BLaER1 treated with 17β-estradiol and CSF1 and Interleukin-3, amounts not matched to agents 10 nM and 100 nM (cell line): ENCODE data around the gene GNG2.

ENCODE experiments used
- H3K27ac ChIP-seq, 11 experiments: shearing (Covaris generic); formaldehyde crosslinking; 2 replicates each; pipeline ENCODE4 v1.8.1; 2022
- H3K27me3 ChIP-seq, 11 experiments: shearing (Covaris generic); formaldehyde crosslinking; 2 replicates each; pipeline ENCODE4 v1.8.1; 2022
- H3K36me3 ChIP-seq, 11 experiments: shearing (Covaris generic); formaldehyde crosslinking; 2 replicates each; pipeline ENCODE4 v1.8.1; 2022
- H3K4me1 ChIP-seq, 10 experiments: shearing (Covaris generic); formaldehyde crosslinking; 2 replicates each; pipeline ENCODE4 v1.8.1; 2022
- H3K4me2 ChIP-seq, 11 experiments: shearing (Covaris generic); formaldehyde crosslinking; 2 replicates each; pipeline ENCODE4 v1.8.1; 2022
- H3K4me3 ChIP-seq, 10 experiments: shearing (Covaris generic); formaldehyde crosslinking; 2 replicates each; pipeline ENCODE4 v1.8.1; 2022
- H3K9ac ChIP-seq, 11 experiments: shearing (Covaris generic); formaldehyde crosslinking; 2 replicates each; pipeline ENCODE4 v1.8.1; 2022
- H3K9me3 ChIP-seq, 11 experiments: shearing (Covaris generic); formaldehyde crosslinking; replicated peaks in 1 of 11; 2 replicates each; pipeline ENCODE4 v1.8.1; 2022
- H4K20me1 ChIP-seq, 11 experiments: shearing (Covaris generic); formaldehyde crosslinking; 2 replicates each; pipeline ENCODE4 v1.8.1; 2022
- Cebpa-rat ChIP-seq, 11 experiments: shearing (Covaris generic); IDR thresholded peaks; 2 replicates each; pipeline ENCODE4 v1.8.1; 2022

GNG2 gene

DNA sequence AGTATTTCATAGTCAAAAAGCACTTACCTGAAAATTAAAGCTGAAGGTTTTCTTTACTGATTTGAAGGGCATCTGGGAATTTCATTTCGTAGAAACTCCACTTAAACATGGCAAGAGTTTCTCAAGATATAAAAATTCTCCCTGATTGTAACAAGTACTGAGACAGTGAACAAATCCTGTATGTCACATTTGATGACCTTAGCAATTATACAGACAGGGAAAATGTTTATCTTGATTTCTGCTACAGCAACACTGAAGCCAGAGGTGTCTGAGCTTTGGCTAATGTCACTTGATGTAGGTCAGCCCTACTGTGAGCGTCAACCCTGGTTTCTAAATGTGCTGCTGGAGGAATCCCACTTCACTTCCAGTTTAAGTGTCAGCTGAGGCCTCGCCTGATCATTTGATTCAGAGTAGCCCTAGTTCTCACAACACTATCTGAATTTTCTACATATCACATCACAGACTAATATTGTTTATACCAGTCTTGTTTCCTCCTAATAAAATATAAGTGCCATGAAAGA lies 149.8 kb downstream of the GNG2 start:
- no peaks in the 10 kb centered on the region for H3K9me3 ChIP-seq
- H3K36me3 ChIP-seq = peaks cover 65 to 93% (median 71%) of the 10 kb centered on the region in 11 experiments
- H3K4me1 ChIP-seq = peaks cover 35 to 46% (median 43%) of the 10 kb centered on the region in 10 experiments
- H4K20me1 ChIP-seq = peaks cover 0 to 8% (median 0%) of the 10 kb centered on the region in 11 experiments; a peak in 5 of 22 replicates
- H3K27me3 ChIP-seq = no peaks in the 10 kb centered on the region
- no peak overlapping the region for H3K4me2 ChIP-seq
- no peak overlapping the region for H3K4me3 ChIP-seq
- H3K27ac ChIP-seq = peak overlapping the region in 3 of 11 experiments; percentile 76 to 85 (median 83); a peak in 6 of 22 replicates
- no peak overlapping the region for H3K9ac ChIP-seq
- no peak for TF ChIP-seq Cebpa-rat (IDR thresholded peaks at IDR 0.05)

DNA sequence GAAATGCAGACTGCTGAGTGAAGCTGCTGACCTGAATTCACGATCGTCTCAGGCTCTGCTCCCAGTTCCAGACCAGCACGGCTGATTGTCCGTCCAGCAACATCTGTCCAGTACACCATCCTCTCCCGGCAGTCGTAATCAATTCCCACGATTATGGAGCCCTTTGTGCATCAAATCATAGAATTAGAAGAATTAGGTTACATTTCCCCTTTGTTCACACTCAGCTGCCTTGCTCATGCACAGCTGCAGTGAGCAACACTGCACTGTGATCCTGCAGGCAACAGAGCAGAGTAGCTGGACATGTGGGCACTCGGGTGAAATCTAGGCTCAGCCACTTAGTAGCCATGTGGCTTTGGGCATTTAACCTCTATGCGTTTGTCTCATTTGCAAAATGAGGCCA lies 151.1 kb downstream of the GNG2 start:
- Histone ChIP-seq H3K9ac (peak overlapping the region in 4 of 11 experiments; percentile 30 to 74 (median 50); a peak in 5 of 22 replicates), H3K4me3 (no peak overlapping the region), H3K4me2 (peak overlapping the region in 8 of 11 experiments; percentile 78 to 94 (median 83); a peak in 15 of 22 replicates), H3K27me3 (no peaks in the 10 kb centered on the region), H4K20me1 (peaks cover 0 to 5% (median 0%) of the 10 kb centered on the region in 11 experiments; a peak in 2 of 22 replicates), H3K36me3 (peaks cover 52 to 93% (median 58%) of the 10 kb centered on the region in 11 experiments), H3K9me3 (no peaks in the 10 kb centered on the region), H3K27ac (peak overlapping the region in 6 of 11 experiments; percentile 68 to 85 (median 80); a peak in 12 of 22 replicates), H3K4me1 (peaks cover 46 to 59% (median 56%) of the 10 kb centered on the region in 10 experiments)
- no peak for TF ChIP-seq Cebpa-rat (IDR thresholded peaks at IDR 0.05)

DNA sequence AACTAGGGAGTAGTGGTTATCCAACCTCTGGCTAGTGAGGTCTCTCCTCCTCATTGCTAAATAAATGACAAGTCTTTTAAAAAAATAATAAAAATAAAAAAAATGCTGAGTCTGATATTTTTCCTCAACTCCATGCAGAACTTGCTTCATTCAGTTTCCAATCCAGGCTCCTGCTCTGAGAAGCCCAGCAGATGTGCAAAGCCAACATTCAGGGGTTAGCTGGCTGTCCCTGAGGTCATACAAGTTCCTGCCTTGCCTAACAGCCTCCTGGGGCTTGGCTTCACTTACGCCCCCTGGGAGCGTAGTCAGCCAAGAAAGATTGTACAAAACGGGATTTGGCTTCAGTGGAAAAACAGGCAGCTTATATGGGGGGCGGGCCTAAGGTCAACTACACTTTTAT lies 152.2 kb downstream of the GNG2 start:
- H3K9ac ChIP-seq = peak overlapping the region in 6 of 11 experiments; percentile 36 to 74 (median 65); a peak in 12 of 22 replicates
- H4K20me1 ChIP-seq = peaks cover 0 to 5% (median 0%) of the 10 kb centered on the region in 11 experiments; a peak in 2 of 22 replicates
- H3K4me1 ChIP-seq = peaks cover 52 to 70% (median 66%) of the 10 kb centered on the region in 10 experiments
- peak overlapping the region in 8 of 11 experiments; percentile 11 to 85 (median 77); a peak in 15 of 22 replicates for H3K27ac ChIP-seq
- TF ChIP-seq Cebpa-rat (IDR thresholded peaks at IDR 0.05) = peak in 5 of 11 experiments; percentile 16 to 91 (median 75); a peak in 8 of 22 replicates
- H3K27me3 ChIP-seq = no peaks in the 10 kb centered on the region
- H3K4me2 ChIP-seq = peak overlapping the region; percentile 49 to 94 (median 81)
- H3K36me3 ChIP-seq = peaks cover 41 to 92% (median 50%) of the 10 kb centered on the region in 11 experiments
- H3K4me3 ChIP-seq = no peak overlapping the region; a peak in 1 of 20 replicates
- no peaks in the 10 kb centered on the region; a peak in 1 of 22 replicates for H3K9me3 ChIP-seq

DNA sequence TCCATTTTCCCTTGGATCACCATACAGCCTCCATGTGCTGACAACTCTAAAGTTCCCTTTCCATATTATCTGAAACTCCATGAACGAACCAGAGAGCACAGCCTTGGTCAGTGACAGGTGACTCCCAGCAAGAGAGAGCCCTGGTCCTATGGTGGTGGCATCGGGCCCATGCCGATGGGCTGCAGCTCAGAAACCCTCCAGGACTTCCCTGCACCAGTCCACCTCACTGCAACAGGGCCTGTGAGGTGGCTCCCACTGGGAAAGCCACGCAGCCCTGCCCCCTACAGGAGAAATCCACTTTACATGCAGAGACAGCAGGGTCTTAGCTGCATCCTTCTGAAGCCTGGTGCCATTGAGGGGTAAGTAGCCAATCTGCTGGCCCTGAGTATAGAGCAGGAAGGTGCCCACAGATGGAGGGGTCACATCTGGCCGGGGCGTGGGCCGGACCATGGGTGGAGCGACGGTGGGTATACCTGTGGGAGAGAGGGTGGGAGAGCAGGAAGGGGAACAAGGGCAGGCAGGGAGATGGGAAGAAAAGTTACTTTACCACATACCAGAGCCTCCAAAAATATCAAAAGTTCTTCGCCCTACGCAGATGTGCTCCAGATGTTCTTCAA lies 153.7 kb downstream of the GNG2 start:
- H3K4me3 ChIP-seq = peak overlapping the region in 2 of 10 experiments; percentile 14 to 22; a peak in 2 of 20 replicates
- peak overlapping the region in 8 of 11 experiments; percentile 33 to 74 (median 57); a peak in 13 of 22 replicates for H3K9ac ChIP-seq
- TF ChIP-seq Cebpa-rat (IDR thresholded peaks at IDR 0.05) = no peak
- peak overlapping the region; percentile 49 to 94 (median 81) for H3K4me2 ChIP-seq
- peaks cover 52 to 84% (median 79%) of the 10 kb centered on the region in 10 experiments for H3K4me1 ChIP-seq
- H3K27me3 ChIP-seq = no peaks in the 10 kb centered on the region
- peaks cover 27 to 92% (median 42%) of the 10 kb centered on the region in 11 experiments for H3K36me3 ChIP-seq
- H3K27ac ChIP-seq = peak overlapping the region in 9 of 11 experiments; percentile 9 to 85 (median 76); a peak in 16 of 22 replicates
- H4K20me1 ChIP-seq = no peaks in the 10 kb centered on the region
- H3K9me3 ChIP-seq = peaks cover 0 to 8% (median 0%) of the 10 kb centered on the region in 11 experiments; a peak in 3 of 22 replicates

DNA sequence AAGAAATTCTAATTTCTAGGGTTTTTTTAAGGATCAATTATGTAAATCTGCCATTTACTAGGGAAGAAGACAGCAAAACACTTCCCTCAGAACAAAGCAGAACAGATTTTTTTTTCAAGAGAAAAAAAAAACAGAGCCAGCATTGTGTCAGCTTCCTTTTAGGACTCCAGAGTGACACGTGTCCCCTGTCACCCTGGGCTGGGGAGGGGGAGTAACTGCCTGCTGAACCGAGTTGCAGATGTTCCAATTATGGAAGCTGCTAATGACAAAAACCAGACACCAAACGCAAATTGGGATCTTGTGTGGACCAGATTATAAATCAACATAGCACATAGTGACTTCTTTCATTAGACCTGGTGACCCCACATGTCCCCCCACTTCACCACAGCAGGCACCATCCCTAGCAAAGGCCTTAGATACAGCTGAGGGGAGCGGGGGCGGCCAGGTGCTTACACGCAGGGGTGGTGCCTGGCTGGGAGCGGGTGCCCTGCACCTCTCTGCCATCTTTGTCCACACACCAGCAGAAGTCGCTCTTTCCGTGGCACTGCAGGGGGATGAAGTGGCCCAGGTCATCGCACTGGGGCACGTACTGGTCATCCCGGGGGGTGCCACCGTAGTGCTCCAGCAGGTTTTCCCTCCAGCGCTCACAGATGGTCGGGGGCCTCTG lies 154.3 kb downstream of the GNG2 start:
- Histone ChIP-seq H3K9me3 (peaks cover 0 to 10% (median 0%) of the 10 kb centered on the region in 11 experiments; a peak in 3 of 22 replicates), H3K9ac (peak overlapping the region in 8 of 11 experiments; percentile 33 to 74 (median 57); a peak in 14 of 22 replicates), H3K4me2 (peak overlapping the region; percentile 49 to 94 (median 81)), H4K20me1 (no peaks in the 10 kb centered on the region), H3K4me3 (peak overlapping the region in 2 of 10 experiments; percentile 7 to 14; a peak in 2 of 20 replicates), H3K36me3 (peaks cover 20 to 92% (median 42%) of the 10 kb centered on the region in 11 experiments), H3K27ac (peak overlapping the region in 9 of 11 experiments; percentile 8 to 85 (median 76); a peak in 16 of 22 replicates), H3K4me1 (peaks cover 52 to 91% (median 86%) of the 10 kb centered on the region in 10 experiments), H3K27me3 (no peaks in the 10 kb centered on the region)
- TF ChIP-seq Cebpa-rat (IDR thresholded peaks at IDR 0.05) = no peak

DNA sequence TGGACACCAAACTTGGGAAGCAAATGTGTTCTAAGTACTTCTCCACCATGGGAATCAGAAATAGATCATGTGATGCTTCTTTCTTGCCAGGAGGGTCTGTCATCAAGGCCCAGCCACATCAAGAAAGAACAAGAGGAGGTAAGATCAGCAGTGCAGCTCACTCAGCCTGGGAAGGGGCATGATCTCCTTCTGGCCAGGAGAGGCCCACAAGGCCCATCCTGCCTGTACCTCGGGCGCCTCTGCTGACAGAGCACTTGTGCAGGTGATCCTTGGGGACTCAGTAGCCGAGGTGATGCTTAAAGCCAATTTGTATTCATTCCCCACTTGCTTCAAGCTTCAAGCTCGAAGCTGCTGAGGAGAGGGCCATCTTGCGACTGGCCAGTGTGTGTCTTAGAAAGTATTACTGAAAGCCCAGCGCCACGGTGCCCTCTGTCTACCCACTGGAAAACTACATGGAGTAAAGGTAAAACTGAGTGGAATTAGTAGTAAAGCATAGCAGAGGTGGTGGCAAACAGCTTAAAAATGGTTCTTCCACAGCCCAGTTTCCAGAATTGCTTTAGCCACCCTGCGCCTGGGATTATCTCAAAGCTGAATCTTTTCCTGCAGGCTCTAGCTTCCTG lies 155.1 kb downstream of the GNG2 start:
- TF ChIP-seq Cebpa-rat (IDR thresholded peaks at IDR 0.05) = no peak
- peaks cover 55 to 99% (median 94%) of the 10 kb centered on the region in 10 experiments for H3K4me1 ChIP-seq
- peak overlapping the region in 8 of 11 experiments; percentile 44 to 85 (median 77); a peak in 14 of 22 replicates for H3K27ac ChIP-seq
- peaks cover 12 to 90% (median 36%) of the 10 kb centered on the region in 11 experiments for H3K36me3 ChIP-seq
- peaks cover 0 to 10% (median 0%) of the 10 kb centered on the region in 11 experiments; a peak in 3 of 22 replicates for H3K9me3 ChIP-seq
- no peaks in the 10 kb centered on the region for H3K27me3 ChIP-seq
- H3K4me2 ChIP-seq = peak overlapping the region in 10 of 11 experiments; percentile 65 to 94 (median 82); a peak in 20 of 22 replicates
- peak overlapping the region in 3 of 11 experiments; percentile 65 to 74 (median 67); a peak in 5 of 22 replicates for H3K9ac ChIP-seq
- H3K4me3 ChIP-seq = no peak overlapping the region
- H4K20me1 ChIP-seq = no peaks in the 10 kb centered on the region

DNA sequence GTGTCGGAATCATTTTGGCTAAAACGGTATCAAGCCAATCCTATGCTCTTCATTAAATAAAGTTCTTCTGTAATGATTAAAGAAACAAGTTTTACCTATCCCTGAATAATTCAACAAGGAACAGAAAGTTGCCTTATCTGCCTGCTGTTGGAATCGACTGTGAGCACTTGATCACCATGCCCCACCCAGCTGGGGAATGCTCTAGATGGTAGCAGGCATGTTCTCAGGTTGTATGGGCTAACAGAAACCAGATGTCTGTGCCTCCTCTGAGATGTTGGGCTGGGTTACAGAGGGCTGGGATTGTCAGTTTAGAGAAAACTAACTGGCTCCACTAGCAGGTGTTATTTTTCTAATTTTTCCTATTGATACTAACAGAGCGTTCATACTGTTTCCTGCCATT lies 157.8 kb downstream of the GNG2 start:
- Histone ChIP-seq H3K9me3 (peaks cover 0 to 11% (median 0%) of the 10 kb centered on the region in 11 experiments; a peak in 4 of 22 replicates), H4K20me1 (no peaks in the 10 kb centered on the region), H3K4me1 (peaks cover 63 to 100% (median 97%) of the 10 kb centered on the region in 10 experiments), H3K36me3 (peaks cover 0 to 84% (median 18%) of the 10 kb centered on the region in 11 experiments; a peak in 15 of 22 replicates), H3K27me3 (no peaks in the 10 kb centered on the region), H3K4me2 (peak overlapping the region in 5 of 11 experiments; percentile 12 to 94 (median 83); a peak in 10 of 22 replicates), H3K4me3 (no peak overlapping the region), H3K9ac (no peak overlapping the region), H3K27ac (peak overlapping the region in 3 of 11 experiments; percentile 20 to 75 (median 28); a peak in 4 of 22 replicates)
- no peak for TF ChIP-seq Cebpa-rat (IDR thresholded peaks at IDR 0.05)

DNA sequence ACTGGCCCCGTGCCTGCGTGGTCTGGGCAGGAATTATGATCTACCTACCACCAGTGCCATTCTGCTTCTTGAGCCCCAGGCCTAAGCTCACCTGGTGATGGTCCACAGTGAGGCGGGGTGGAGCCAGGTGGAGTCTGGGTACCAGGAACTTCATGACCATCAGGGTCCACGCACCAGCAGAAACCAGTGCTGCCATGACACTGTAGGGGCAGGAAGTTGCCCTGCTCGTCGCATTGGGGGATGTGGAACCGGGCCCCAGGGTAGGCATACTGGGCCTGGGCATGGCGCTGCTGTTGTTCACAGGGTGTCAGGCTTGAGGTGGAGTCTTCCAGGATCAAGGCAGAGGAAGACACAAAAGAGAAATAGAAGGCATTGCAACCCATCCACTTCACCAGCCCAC lies 158.6 kb downstream of the GNG2 start:
- H3K9ac ChIP-seq = no peak overlapping the region
- peaks cover 1 to 17% (median 6%) of the 10 kb centered on the region in 11 experiments; a peak in 17 of 22 replicates for H3K9me3 ChIP-seq
- peaks cover 55 to 100% (median 92%) of the 10 kb centered on the region in 10 experiments for H3K4me1 ChIP-seq
- H3K4me3 ChIP-seq = no peak overlapping the region
- no peak for TF ChIP-seq Cebpa-rat (IDR thresholded peaks at IDR 0.05)
- no peaks in the 10 kb centered on the region for H3K27me3 ChIP-seq
- peak overlapping the region in 3 of 11 experiments; percentile 28 to 77 (median 75); a peak in 5 of 22 replicates for H3K27ac ChIP-seq
- H4K20me1 ChIP-seq = no peaks in the 10 kb centered on the region
- H3K4me2 ChIP-seq = peak overlapping the region in 8 of 11 experiments; percentile 12 to 94 (median 80); a peak in 12 of 22 replicates
- H3K36me3 ChIP-seq = peaks cover 0 to 84% (median 20%) of the 10 kb centered on the region in 11 experiments; a peak in 16 of 22 replicates
